GM12878 (cell line): Measurements from ENCODE around the gene MS4A14. TPM values are rescaled to one million over a fixed set of nuclear protein-coding genes. Genes with fewer than 3 reads are reported as not detected.
A peak's percentile ranks its signal among the peaks of the same experiment; 100 is the strongest.

ENCODE experiments used
- ATAC-seq: fragments of 200-7000 bp; cut with Tn5 transposase; 3 replicates; pipeline ENCODE4 v1.9.1; 2020; ENCODE audit warnings: mild to moderate bottlenecking, moderate library complexity
- BruUV-seq: library from RNA; stranded (reverse); fragments of 400-500 nt; replicated peaks from 2 replicates; lab custom pipeline; 2021; lab: Mats Ljungman, UMichigan
- CTCF ChIA-PET: fragments of 300-600 bp; sonication (Branson Sonifier 250); formaldehyde crosslinking; extraction: SDS; loops from one replicate; lab custom pipeline; 2021; ENCODE audit warnings: inconsistent platforms; lab: Yijun Ruan, JAX
- POLR2A ChIA-PET: fragments of 350-600 bp; formaldehyde crosslinking; extraction: SDS; loops from one replicate; lab custom pipeline; 2021; ENCODE audit warnings: inconsistent platforms; lab: Charles Lee
- RAD21 ChIA-PET: fragments of 300-600 bp; sonication (Branson Sonifier 250); formaldehyde crosslinking; loops from one replicate; lab custom pipeline; 2023; ENCODE audit warnings: antibody characterized with exemption; ENCODE audit not compliant: unreplicated experiment; lab: Charles Lee
- SMC1A ChIA-PET: fragments of 300-600 bp; sonication (Branson Sonifier 250); formaldehyde crosslinking; loops from one replicate; lab custom pipeline; 2023; ENCODE audit not compliant: unreplicated experiment, uncharacterized antibody; lab: Charles Lee
- DNase-seq: peaks from one replicate; pipeline ENCODE4 v3.0.0-alpha.2; 2011; ENCODE audit warnings: low read depth, low spot score
- FAIRE-seq: peaks from 3 replicates; lab custom pipeline; 2011; peaks lifted over from hg19 to GRCh38; lab: Jason Lieb, UNC
- H2AFZ ChIP-seq: 2 replicates; pipeline ENCODE4 v1.6.0; 2011; ENCODE audit warnings: low read depth, low read length, control low read depth; ENCODE audit not compliant: control insufficient read depth
- H3K27ac ChIP-seq: 2 replicates; pipeline ENCODE4 v1.5.1; 2011; ENCODE audit warnings: control low read depth; ENCODE audit not compliant: control insufficient read depth, insufficient read depth
- H3K27me3 ChIP-seq, 2 experiments: replicated peaks in 1 of 2; 2 replicates each; pipeline versions ENCODE4 v1.6.0 to v1.6.1; 2011; ENCODE audit warnings: low read length in 1 of 2; ENCODE audit not compliant: control insufficient read depth in 2 of 2, insufficient read depth in 2 of 2
- H3K36me3 ChIP-seq, 2 experiments: 2 replicates each; pipeline ENCODE4 v1.5.1; 2011; ENCODE audit warnings: low read length in 1 of 2; ENCODE audit not compliant: control insufficient read depth in 2 of 2, insufficient read depth in 2 of 2
- H3K4me1 ChIP-seq: 2 replicates; pipeline ENCODE4 v1.6.1; 2011; ENCODE audit warnings: mild to moderate bottlenecking, low read length, moderate library complexity, mixed read lengths; ENCODE audit not compliant: control insufficient read depth, insufficient read depth
- H3K4me2 ChIP-seq: 2 replicates; pipeline ENCODE4 v1.6.0; 2011; ENCODE audit warnings: control low read depth; ENCODE audit not compliant: control insufficient read depth, insufficient read depth
- H3K4me3 ChIP-seq: fragments of 200-600 bp; sonication (generic); 2 replicates; pipeline ENCODE4 v1.5.1; 2016
- H3K79me2 ChIP-seq: 2 replicates; pipeline ENCODE4 v1.6.0; 2011; ENCODE audit warnings: low read length; ENCODE audit not compliant: control insufficient read depth, insufficient read depth
- H3K9ac ChIP-seq: 2 replicates; pipeline ENCODE4 v1.8.0; 2011; ENCODE audit warnings: low read length, control low read depth, mixed read lengths; ENCODE audit not compliant: control insufficient read depth, insufficient read depth
- H3K9me3 ChIP-seq: replicated peaks from 3 replicates; pipeline ENCODE4 v1.5.1; 2011; ENCODE audit warnings: mild to moderate bottlenecking, low read length; ENCODE audit not compliant: control insufficient read depth, insufficient read depth
- H4K20me1 ChIP-seq: 2 replicates; pipeline ENCODE4 v1.6.0; 2011; ENCODE audit not compliant: control insufficient read depth, insufficient read depth
- BACH1 ChIP-seq: fragments of 450-650 bp; IDR thresholded peaks from 2 replicates; pipeline ENCODE4 v1.6.1; 2017; ENCODE audit warnings: mild to moderate bottlenecking, borderline replicate concordance
- BMI1 ChIP-seq: fragments of 450-650 bp; IDR thresholded peaks from 2 replicates; pipeline ENCODE4 v1.6.1; 2016; ENCODE audit warnings: mild to moderate bottlenecking, moderate library complexity, borderline replicate concordance
- CBFB ChIP-seq: IDR thresholded peaks from 2 replicates; pipeline ENCODE4 v1.6.1; 2016; ENCODE audit warnings: antibody characterized with exemption, low read depth
- EGR1 ChIP-seq, 2 experiments: IDR thresholded peaks; 1 replicate in 1 of 2; 2 replicates in 1 of 2; pipeline ENCODE4 v1.6.1; 2011 to 2012; ENCODE audit warnings: low read depth in 2 of 2, low read length in 2 of 2, borderline replicate concordance in 1 of 2, mild to moderate bottlenecking in 1 of 2, moderate library complexity in 1 of 2
- ELK1 ChIP-seq: IDR thresholded peaks from 2 replicates; pipeline ENCODE4 v1.6.1; 2012; ENCODE audit warnings: low read depth, low read length, improper control_type of control experiment
- EP300 ChIP-seq, 2 experiments: fragments of 150-350 bp in 1 of 2; IDR thresholded peaks; 2 replicates each; pipeline ENCODE4 v1.6.1; 2011 to 2012; ENCODE audit warnings: low read depth in 2 of 2, low read length in 2 of 2, borderline replicate concordance in 1 of 2, improper control_type of control experiment in 1 of 2, inconsistent platforms in 1 of 2; ENCODE audit not compliant: control insufficient read depth in 1 of 2
- NFIC ChIP-seq: IDR thresholded peaks from 2 replicates; pipeline ENCODE4 v1.6.1; 2012; ENCODE audit warnings: low read depth, mild to moderate bottlenecking, inconsistent platforms, low read length, moderate library complexity
- PAX5 ChIP-seq: IDR thresholded peaks from 2 replicates; pipeline ENCODE4 v1.6.1; 2011; ENCODE audit warnings: low read depth, low read length, borderline replicate concordance
- PKNOX1 ChIP-seq: fragments of 450-650 bp; IDR thresholded peaks from 2 replicates; pipeline ENCODE4 v1.6.1; 2016; ENCODE audit warnings: mild to moderate bottlenecking
- POLR2AphosphoS5 ChIP-seq: IDR thresholded peaks from 2 replicates; pipeline ENCODE4 v1.6.1; 2011; ENCODE audit warnings: mild to moderate bottlenecking, low read length, inconsistent platforms
- POU2F2 ChIP-seq: IDR thresholded peaks from 3 replicates; pipeline ENCODE4 v1.6.1; 2011; ENCODE audit warnings: low read depth, mild to moderate bottlenecking, low read length, borderline replicate concordance
- SMAD1 ChIP-seq: fragments of 450-650 bp; IDR thresholded peaks from 2 replicates; pipeline ENCODE4 v1.6.1; 2018; ENCODE audit warnings: mild to moderate bottlenecking, low read depth; ENCODE audit not compliant: partially characterized antibody
- TARDBP ChIP-seq: IDR thresholded peaks from 2 replicates; pipeline ENCODE4 v1.6.1; 2016; ENCODE audit warnings: borderline replicate concordance
- USF1 ChIP-seq: IDR thresholded peaks from 2 replicates; pipeline ENCODE4 v1.6.1; 2011; ENCODE audit warnings: borderline replicate concordance, low read depth, mild to moderate bottlenecking, moderate library complexity, mixed read lengths, low read length; ENCODE audit not compliant: insufficient read depth; ENCODE audit errors: extremely low read length
- ZBTB11 ChIP-seq: fragments of 450-650 bp; formaldehyde crosslinking; IDR thresholded peaks from 2 replicates; pipeline ENCODE4 v1.5.0; 2022; ENCODE audit warnings: mild to moderate bottlenecking, missing genetic modification characterization
- WGBS: methylation state at CpG from one replicate; pipeline ENCODE4 v1.1.6; 2016; ENCODE audit warnings: low lambda C conversion rate; ENCODE audit not compliant: insufficient replicate concordance, insufficient coverage; ENCODE audit errors: missing lambda C conversion rate; 5-methylcytosine and 5-hydroxymethylcytosine counted together
- in situ Hi-C: fragments of 300-500 bp; cut with MboI; formaldehyde crosslinking; loops from 9 replicates; pipeline ENCODE4 v1.14.3; 2018; ENCODE audit warnings: mixed read lengths
- intact Hi-C: fragments of 100-400 bp; cut with micrococcal nuclease; formaldehyde crosslinking; loops from one replicate; pipeline ENCODE4 v1.14.2; 2022; ENCODE audit not compliant: unreplicated experiment
- polyA plus RNA-seq, 11 experiments: library from polyadenylated mRNA; depleted of rRNA in 4 of 11; unstranded in 6 of 11; stranded (reverse) in 5 of 11; fragments of >200 nt; fragmentation: Nextera tagmentation in 4 of 11; fragmentation: Illumina TruSeq in 1 of 11; extraction: Ambion mirVana in 4 of 11; extraction: Trizol in 1 of 11; gene quantifications; 1 replicate in 1 of 11; 2 replicates in 10 of 11; pipeline versions ENCODE4 v1.2.1 to v1.2.3, GENCODE V29; 2011 to 2016; ENCODE audit warnings: inconsistent platforms in 2 of 11, missing spikeins in 2 of 11, low read depth in 1 of 11
- total RNA-seq, 4 experiments: library from RNA; depleted of rRNA in 3 of 4; stranded (reverse); fragments of >200 nt in 3 of 4; fragmentation: Illumina TruSeq in 1 of 4; extraction: Trizol in 1 of 4; gene quantifications; 2 replicates each; pipeline versions ENCODE4 v1.2.1 to v1.2.3, GENCODE V29; 2013 to 2021

The MS4A14 gene
- total and polyA plus RNA-seq, 10 of the 15 experiments (the other 5 are each of a cell fraction or from before 2014, with no cell fraction given), result 0.13 to 1.0 (median 0.63) TPM; not detected in 1

GRCh38 chr11:60457576-60457975, 61.3 kb downstream of the MS4A14 start:
- Histone ChIP-seq H3K27me3 (no peaks in the 10 kb centered on the region), H3K36me3 (peaks cover 6 to 7% of the 10 kb centered on the region in 2 experiments), H3K27ac (peak overlapping the region; percentile 93), H3K9ac (peak overlapping the region; percentile 85), H3K4me1 (peaks cover 22% of the 10 kb centered on the region), H3K9me3 (no peaks in the 10 kb centered on the region), H3K79me2 (peaks cover 71% of the 10 kb centered on the region), H3K4me3 (peak overlapping the region; percentile 89), H2AFZ (no peak overlapping the region; the same call in 1 of the 2 replicates), H3K4me2 (peak overlapping the region; percentile 82), H4K20me1 (peaks cover 8% of the 10 kb centered on the region)
- POLR2A ChIA-PET, result interaction anchor here (0.9 to 3.9 kb wide), 11 partner anchors 11 to 94 kb away, joined by 3 to 23 read pairs (median 3); partner anchors contain the start of gene MS4A7
- peak; percentile 83 for DNase-seq
- SMC1A ChIA-PET, result interaction anchor here (0.8 to 9.0 kb wide), 20 partner anchors 9 to 307 kb away, joined by 3 to 298 read pairs (median 6); partner anchors contain the start of gene MS4A7
- ATAC-seq, result peak; percentile 50
- BruUV-seq, result no TSS peak
- intact Hi-C loops, result no loop called here
- CTCF ChIA-PET, result interaction anchor here (0.8 to 7.7 kb wide), 17 partner anchors 9 to 306 kb away, joined by 3 to 190 read pairs (median 6); no protein-coding TSS in a partner anchor
- RAD21 ChIA-PET, result interaction anchor here (1.2 to 7.4 kb wide), 9 partner anchors 12 to 306 kb away, joined by 3 to 195 read pairs (median 16); partner anchors contain the start of gene MS4A7
- FAIRE-seq, result no peak
- 0% methylated on average over 3 of the region's 3 CpGs for WGBS
- in situ Hi-C loops, result loop anchor here (10.0 kb wide), 1 partner anchor 607 kb away; no protein-coding TSS in a partner anchor
- no peak for TF ChIP-seq USF1
- no peak for TF ChIP-seq ZBTB11 (CRISPR knock-in tag)
- peak; percentile 58; the same call in 1 of the 2 replicates for TF ChIP-seq BMI1
- TF ChIP-seq POU2F2, result peak; percentile 83; the same call in 2 of the 3 replicates
- peak; percentile 93 for TF ChIP-seq POLR2AphosphoS5
- TF ChIP-seq NFIC, result peak; percentile 53; the same call in 1 of the 2 replicates
- TF ChIP-seq CBFB, result peak; percentile 31; the same call in 1 of the 2 replicates
- 0 out of 4 replicates have a peak, but pooled peaks of 1 of the 2 experiments have one; percentile 22 for TF ChIP-seq EP300 (IDR thresholded peaks at IDR 0.05; ENCODE audit: borderline replicate concordance in 1 of 2, control insufficient read depth in 1 of 2, low read depth in 2 of 2, low read length in 2 of 2)
- peak; percentile 71; the same call in 1 of the 2 replicates for TF ChIP-seq PAX5
- no peak for TF ChIP-seq ELK1
- peak; percentile 75; the same call in 1 of the 2 replicates for TF ChIP-seq PKNOX1
- TF ChIP-seq TARDBP, result 0 out of 2 replicates have a peak, but pooled peaks have one; percentile 27
- no peak for TF ChIP-seq BACH1
- TF ChIP-seq SMAD1, result peak; percentile 74
- peak; percentile 56 to 99 for TF ChIP-seq EGR1 (IDR thresholded peaks at IDR 0.05; ENCODE audit: borderline replicate concordance in 1 of 2, low read depth in 2 of 2, low read length in 2 of 2)
